Choroid plexus epithelial cell (primary cell): ENCODE results near the gene CAMKK1.

Source experiments
- DNase-seq: peaks from one replicate; pipeline ENCODE4 v3.0.0-alpha.2; 2010; ENCODE audit warnings: low read depth
- H3K4me3 ChIP-seq: 2 replicates; pipeline ENCODE4 v1.5.1; 2011; ENCODE audit warnings: low read depth, mild to moderate bottlenecking, control low read depth, low read length, moderate library complexity
- CTCF ChIP-seq: conservative IDR thresholded peaks from 2 replicates; pipeline ENCODE4 v1.5.1; 2011; ENCODE audit warnings: low read depth, mild to moderate bottlenecking, control low read depth, inconsistent platforms, low read length, moderate library complexity

CAMKK1 gene

GRCh38 chr17:3879591-3880417, 13.0 kb downstream of the CAMKK1 start:
- DNase-seq: no peak
- no peak for TF ChIP-seq CTCF
- H3K4me3 ChIP-seq: no peak overlapping the region

- peak; percentile 33 for TF ChIP-seq CTCF
- H3K4me3 ChIP-seq: no peak overlapping the region
Observed at GRCh38 chr17:3879186-3879585, 13.7 kb downstream of the CAMKK1 start.

GRCh38 chr17:3877220-3877619, 15.6 kb downstream of the CAMKK1 start:
- TF ChIP-seq CTCF: no peak
- DNase-seq: no peak
- no peak overlapping the region for H3K4me3 ChIP-seq

More at GRCh38 chr17:3879186-3879585, 13.7 kb downstream of the CAMKK1 start:
- DNase-seq: peak; percentile 68

GRCh38 chr17:3875317-3875716, 17.5 kb downstream of the CAMKK1 start:
- H3K4me3 ChIP-seq: no peak overlapping the region
- TF ChIP-seq CTCF: no peak
- no peak for DNase-seq

GRCh38 chr17:3873862-3874261, 19.0 kb downstream of the CAMKK1 start:
- H3K4me3 ChIP-seq: no peak overlapping the region
- TF ChIP-seq CTCF: no peak
- DNase-seq: no peak

GRCh38 chr17:3870871-3871306, 22.0 kb downstream of the CAMKK1 start:
- no peak for TF ChIP-seq CTCF
- peak overlapping the region; percentile 7 for H3K4me3 ChIP-seq
- DNase-seq: peak; percentile 27

GRCh38 chr17:3867606-3868005, 25.2 kb downstream of the CAMKK1 start:
- no peak overlapping the region for H3K4me3 ChIP-seq
- TF ChIP-seq CTCF: no peak
- no peak for DNase-seq
